Mammary epithelial cell (primary cell): Measurements from ENCODE around the gene FMN1.

Experiments used
- EZH2 ChIP-seq: IDR thresholded peaks from 2 replicates; pipeline ENCODE4 v1.6.1; 2012; ENCODE audit warnings: low read length, inconsistent platforms, borderline replicate concordance
- TF ChIP-seq, protein P1 (sequence below), 2 donors: IDR thresholded peaks in 1 of 2; conservative IDR thresholded peaks in 1 of 2; 2 replicates each; pipeline ENCODE4 v1.5.1; 2011 to 2012; ENCODE audit warnings: inconsistent platforms in 2 of 2, low read length in 2 of 2, mild to moderate bottlenecking in 2 of 2, control low read depth in 1 of 2, low read depth in 1 of 2; ENCODE audit not compliant: insufficient read depth in 1 of 2; ENCODE audit errors: extremely low read depth in 1 of 2

DNA sequence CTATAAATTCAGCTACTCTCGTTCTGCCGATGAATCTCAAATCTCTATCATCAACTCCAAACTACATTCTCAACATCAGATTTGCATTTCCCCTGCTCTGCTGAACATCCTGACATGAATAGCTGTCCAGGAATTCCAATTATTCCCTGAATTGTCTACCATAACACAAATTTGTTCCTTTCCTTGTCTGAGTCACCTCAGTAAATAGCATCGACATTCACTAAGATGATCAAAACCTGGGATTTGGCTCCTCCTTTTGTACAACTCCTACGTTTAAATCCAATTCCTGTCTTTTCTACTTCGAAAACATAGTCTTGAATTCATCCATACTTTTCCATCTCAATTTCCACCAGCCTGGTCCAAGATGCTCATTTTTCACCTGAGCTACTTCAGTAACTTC lies 369.7 kb downstream of the FMN1 start:
- TF ChIP-seq, protein P1, sequence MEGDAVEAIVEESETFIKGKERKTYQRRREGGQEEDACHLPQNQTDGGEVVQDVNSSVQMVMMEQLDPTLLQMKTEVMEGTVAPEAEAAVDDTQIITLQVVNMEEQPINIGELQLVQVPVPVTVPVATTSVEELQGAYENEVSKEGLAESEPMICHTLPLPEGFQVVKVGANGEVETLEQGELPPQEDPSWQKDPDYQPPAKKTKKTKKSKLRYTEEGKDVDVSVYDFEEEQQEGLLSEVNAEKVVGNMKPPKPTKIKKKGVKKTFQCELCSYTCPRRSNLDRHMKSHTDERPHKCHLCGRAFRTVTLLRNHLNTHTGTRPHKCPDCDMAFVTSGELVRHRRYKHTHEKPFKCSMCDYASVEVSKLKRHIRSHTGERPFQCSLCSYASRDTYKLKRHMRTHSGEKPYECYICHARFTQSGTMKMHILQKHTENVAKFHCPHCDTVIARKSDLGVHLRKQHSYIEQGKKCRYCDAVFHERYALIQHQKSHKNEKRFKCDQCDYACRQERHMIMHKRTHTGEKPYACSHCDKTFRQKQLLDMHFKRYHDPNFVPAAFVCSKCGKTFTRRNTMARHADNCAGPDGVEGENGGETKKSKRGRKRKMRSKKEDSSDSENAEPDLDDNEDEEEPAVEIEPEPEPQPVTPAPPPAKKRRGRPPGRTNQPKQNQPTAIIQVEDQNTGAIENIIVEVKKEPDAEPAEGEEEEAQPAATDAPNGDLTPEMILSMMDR (conservative IDR thresholded peaks at IDR 0.05 in 1 of 2, IDR thresholded peaks at IDR 0.05 in 1 of 2; ENCODE audit: extremely low read depth in 1 of 2, insufficient read depth in 1 of 2, low read depth in 1 of 2, low read length in 2 of 2): no peak
- no peak for TF ChIP-seq EZH2
